ENCODE results near the gene ZCCHC8.
A peak's percentile ranks its signal among the peaks of the same experiment; 100 is the strongest.
"Not testable (repeated sequence)": the region's sequence is repeated elsewhere in the genome, so short reads cannot be mapped to it uniquely, and the experiment has no call there.

The ZCCHC8 gene

GRCh38 chr12:122500685-122501488 lies at the start of gene ZCCHC8:
ZCCHC8 (minus strand) TSS chr12:122500932; CDS start chr12:122500840, 92 bp downstream.
- DNase-seq (ENCODE audit: low read depth in 2 of 2), result peak; percentile 91 to 92

GRCh38 chr12:122547330-122547729 lies 46.6 kb upstream of the ZCCHC8 start:
- no peak for DNase-seq (ENCODE audit: low read depth in 2 of 2)

- DNase-seq (ENCODE audit: low read depth in 2 of 2), result no peak
Observed at GRCh38 chr12:122545855-122546254, 45.1 kb upstream of the ZCCHC8 start.

GRCh38 chr12:122544537-122544936 lies 43.8 kb upstream of the ZCCHC8 start:
- no peak for DNase-seq (ENCODE audit: low read depth in 2 of 2)

GRCh38 chr12:122538496-122538895 lies 37.8 kb upstream of the ZCCHC8 start:
- no peak for DNase-seq (ENCODE audit: low read depth in 2 of 2)

- DNase-seq (ENCODE audit: low read depth in 2 of 2), result no peak
Observed at GRCh38 chr12:122537021-122537420, 36.3 kb upstream of the ZCCHC8 start.

- DNase-seq (ENCODE audit: low read depth in 2 of 2), result no peak
Observed at GRCh38 chr12:122533856-122534255, 33.1 kb upstream of the ZCCHC8 start.

- no peak for DNase-seq (ENCODE audit: low read depth in 2 of 2)
Observed at GRCh38 chr12:122528992-122529391, 28.3 kb upstream of the ZCCHC8 start.

- no peak for DNase-seq (ENCODE audit: low read depth in 2 of 2)
Observed at GRCh38 chr12:122528582-122528981, 27.9 kb upstream of the ZCCHC8 start.

GRCh38 chr12:122527478-122527944 lies 26.8 kb upstream of the ZCCHC8 start:
- DNase-seq (ENCODE audit: low read depth in 2 of 2), result no peak

- peak; percentile 92 to 97 for DNase-seq (ENCODE audit: low read depth in 2 of 2)
Observed at GRCh38 chr12:122526683-122527477, 26.1 kb upstream of the ZCCHC8 start, which contains the start of the genes KNTC1 and RSRC2. KNTC1 (plus strand) TSS chr12:122527249; CDS start chr12:122530064, 2,815 bp downstream. RSRC2 (minus strand) TSS chr12:122526936; CDS start chr12:122526853, 83 bp downstream.

GRCh38 chr12:122523846-122524718 lies 23.4 kb upstream of the ZCCHC8 start:
- no peak for DNase-seq (ENCODE audit: low read depth in 2 of 2)

- no peak for DNase-seq (ENCODE audit: low read depth in 2 of 2)
Observed at GRCh38 chr12:122523280-122523679, 22.5 kb upstream of the ZCCHC8 start.

GRCh38 chr12:122520676-122521075 lies 19.9 kb upstream of the ZCCHC8 start:
- DNase-seq (ENCODE audit: low read depth in 2 of 2), result no peak

GRCh38 chr12:122519418-122519817 lies 18.7 kb upstream of the ZCCHC8 start:
- no peak for DNase-seq (ENCODE audit: low read depth in 2 of 2)

GRCh38 chr12:122518908-122519307 lies 18.2 kb upstream of the ZCCHC8 start:
- no peak for DNase-seq (ENCODE audit: low read depth in 2 of 2)

- DNase-seq (ENCODE audit: low read depth in 2 of 2), result no peak
Observed at GRCh38 chr12:122517877-122518276, 17.1 kb upstream of the ZCCHC8 start.

GRCh38 chr12:122516544-122517361 lies 16.0 kb upstream of the ZCCHC8 start:
- DNase-seq (ENCODE audit: low read depth in 2 of 2), result no peak

GRCh38 chr12:122515275-122515674 lies 14.5 kb upstream of the ZCCHC8 start:
- DNase-seq (ENCODE audit: low read depth in 2 of 2), result no peak

- DNase-seq (ENCODE audit: low read depth in 2 of 2), result no peak
Observed at GRCh38 chr12:122513660-122514059, 12.9 kb upstream of the ZCCHC8 start.

GRCh38 chr12:122513028-122513427 lies 12.3 kb upstream of the ZCCHC8 start:
- not testable (repeated sequence) for DNase-seq (ENCODE audit: low read depth in 2 of 2)

All from stimulated activated CD8-positive, alpha-beta memory T cell treated with anti-CD3 and anti-CD28 coated beads, Interleukin-15, amount 100 ng/mL, for 4 hours (primary cell).